Measurements from ENCODE around the gene BEND6. TPM values are rescaled to one million over a fixed set of nuclear protein-coding genes. Genes with fewer than 3 reads are reported as not detected.

BEND6 gene
- total and polyA plus RNA-seq, 2 of the 4 experiments (the other 2 are of a cell fraction) = 4.1 to 9.7 TPM

DNA sequence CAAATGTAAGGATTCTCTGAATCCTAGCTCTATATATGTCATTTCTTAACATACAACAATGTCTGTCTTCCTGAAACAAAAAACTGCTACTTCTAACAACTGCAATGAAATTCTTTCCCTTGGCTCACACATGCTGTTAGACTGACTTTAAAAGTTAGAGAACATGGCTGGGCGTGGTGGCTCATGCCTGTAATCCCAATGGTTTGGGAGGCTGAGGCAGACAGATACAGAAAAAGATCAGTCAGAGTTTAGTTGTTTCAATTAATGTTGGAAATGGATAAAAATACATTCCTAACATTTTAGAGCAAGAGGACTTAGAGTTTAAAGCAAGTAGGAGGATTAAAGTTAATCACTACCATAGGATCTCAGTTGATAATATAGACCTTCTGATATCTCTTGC, 62.9 kb downstream of the BEND6 start:
- H2AK9ac ChIP-seq (replicated peaks; ENCODE audit: low read depth, low read length, poor library complexity) = no peak overlapping the region
- no peak overlapping the region for H4K91ac ChIP-seq (ENCODE audit: insufficient read depth, low read depth, low read length)
- no peak overlapping the region for H3K4ac ChIP-seq (ENCODE audit: low read depth, low read length)
- no peak overlapping the region for H2BK120ac ChIP-seq (ENCODE audit: low read depth, low read length)
- H3K9me1 ChIP-seq (ENCODE audit: insufficient read depth, low read length) = peaks cover 5% of the 10 kb centered on the region; the same call in 1 of the 2 replicates
- H3K4me1 ChIP-seq (ENCODE audit: control insufficient read depth, insufficient read depth, low read length) = peaks cover 2% of the 10 kb centered on the region; the same call in 1 of the 2 replicates
- ATAC-seq (ENCODE audit: low read depth) (no peak), DNase-seq (no peak)
- H4K20me1 ChIP-seq (ENCODE audit: insufficient read depth, low read length) = no peaks in the 10 kb centered on the region
- no peak overlapping the region for H2AK5ac ChIP-seq (ENCODE audit: low read depth, low read length)
- H3K56ac ChIP-seq (ENCODE audit: extremely low read depth, insufficient read depth, low read length) = no peak overlapping the region
- no CpG with 5 or more reads among the region's 1 CpG for WGBS, 2 experiments (ENCODE audit: extremely low coverage in 2 of 2, insufficient read length in 1 of 2)
- no peaks in the 10 kb centered on the region for H3K9me3 ChIP-seq (ENCODE audit: control insufficient read depth, insufficient read depth, low read length)
- H3K4me2 ChIP-seq (ENCODE audit: low read depth, low read length) = no peak overlapping the region
- no peak overlapping the region for H2BK20ac ChIP-seq (ENCODE audit: low read depth, low read length)
- H4K8ac ChIP-seq (ENCODE audit: low read depth in 2 of 2, low read length in 2 of 2) = no peak overlapping the region
- no peak overlapping the region for H3K27ac ChIP-seq (ENCODE audit: insufficient read depth, low read length)
- dilution Hi-C loops (cut with HindIII; ENCODE audit: low sequenced_read_pairs, unreplicated experiment) = no loop called here
- H2AFZ ChIP-seq (replicated peaks; ENCODE audit: low read length, poor library complexity) = no peak overlapping the region
- no peak overlapping the region for H3K18ac ChIP-seq (ENCODE audit: low read depth, low read length)
- H3K14ac ChIP-seq (replicated peaks; ENCODE audit: low read depth, low read length) = no peak overlapping the region
- no peaks in the 10 kb centered on the region for H3K27me3 ChIP-seq (ENCODE audit: control insufficient read depth, insufficient read depth, low read length)
- TF ChIP-seq BHLHE40 (IDR thresholded peaks at IDR 0.05; ENCODE audit: low read depth, low read length) = no peak
- no peak for TF ChIP-seq RCOR1 (IDR thresholded peaks at IDR 0.05; ENCODE audit: insufficient replicate concordance, low read length)
- no peak for TF ChIP-seq POLR2A (IDR thresholded peaks at IDR 0.05; ENCODE audit: low read depth, low read length)
- no peak for TF ChIP-seq SMC3 (IDR thresholded peaks at IDR 0.05; ENCODE audit: low read depth, low read length)
- no peak for TF ChIP-seq MAFK (IDR thresholded peaks at IDR 0.05; ENCODE audit: low read depth, low read length)
- H2BK5ac ChIP-seq (ENCODE audit: low read depth, low read length, poor library complexity, severe bottlenecking) = no peak overlapping the region
- H2BK15ac ChIP-seq (ENCODE audit: low read depth, low read length) = no peak overlapping the region
- no peak overlapping the region for H3K9ac ChIP-seq (ENCODE audit: low read depth, low read length)
- no TSS peak for BruUV-seq (replicated peaks)
- ChIA-PET CTCF (no interaction called here), POLR2A (ENCODE audit: unreplicated experiment) (interaction anchor here (0.6 kb wide), 1 partner anchor 134 kb away, joined by 15 read pairs; no protein-coding TSS in a partner anchor)
- H3K4me3 ChIP-seq (ENCODE audit: insufficient read depth, low read depth, low read length) = no peak overlapping the region
- H3K79me1 ChIP-seq (ENCODE audit: low read depth in 1 of 2, low read length in 2 of 2) = no peaks in the 10 kb centered on the region
- in situ Hi-C loops (cut with MboI; ENCODE audit: low sequenced_read_pairs) = no loop called here
- no peaks in the 10 kb centered on the region for H3K36me3 ChIP-seq (ENCODE audit: control insufficient read depth, insufficient read depth, low read length)
- H4K5ac ChIP-seq (ENCODE audit: low read depth, low read length) = no peak overlapping the region
- 0 out of 2 replicates have a peak overlapping the region, but pooled peaks have one; percentile 8 for H3K23ac ChIP-seq (ENCODE audit: low read depth, low read length)
- intact Hi-C loops (cut with micrococcal nuclease) = no loop called here

All from IMR-90 (cell line).